ENCODE data around the gene RASA1.
A peak's percentile ranks its signal among the peaks of the same experiment; 100 is the strongest.

Gene RASA1

GRCh38 chr5:87340716-87341115 is 73.0 kb downstream of the RASA1 start:
- peak overlapping the region; percentile 39 for H3K27ac ChIP-seq
- H3K27me3 ChIP-seq (ENCODE audit: insufficient read depth, low read depth): no peaks in the 10 kb centered on the region
- no peak overlapping the region for H3K9ac ChIP-seq
- H2AFZ ChIP-seq (ENCODE audit: low read depth): no peak overlapping the region
- H3K4me3 ChIP-seq (IDR thresholded peaks at IDR 0.05; ENCODE audit: insufficient read depth, low read depth, low read length): no peak overlapping the region
- no peaks in the 10 kb centered on the region for H4K20me1 ChIP-seq (ENCODE audit: insufficient read depth)
- H3K36me3 ChIP-seq (ENCODE audit: insufficient read depth): no peaks in the 10 kb centered on the region
- no peaks in the 10 kb centered on the region for H3K79me2 ChIP-seq (ENCODE audit: insufficient read depth, low read depth)
- TF ChIP-seq CTCF (conservative IDR thresholded peaks at IDR 0.05; ENCODE audit: low read depth, low read length): no peak
- peaks cover 18% of the 10 kb centered on the region for H3K4me1 ChIP-seq (ENCODE audit: low read depth, poor library complexity, severe bottlenecking)
- H3K4me2 ChIP-seq: peak overlapping the region; percentile 43

GRCh38 chr5:87347272-87347671 is 79.6 kb downstream of the RASA1 start:
- peak overlapping the region; percentile 33 for H3K4me2 ChIP-seq
- no peak overlapping the region for H3K4me3 ChIP-seq (IDR thresholded peaks at IDR 0.05; ENCODE audit: insufficient read depth, low read depth, low read length)
- TF ChIP-seq CTCF (conservative IDR thresholded peaks at IDR 0.05; ENCODE audit: low read depth, low read length): no peak
- H3K27ac ChIP-seq: peak overlapping the region; percentile 13; the same call in 1 of the 2 replicates
- H4K20me1 ChIP-seq (ENCODE audit: insufficient read depth): no peaks in the 10 kb centered on the region
- H3K36me3 ChIP-seq (ENCODE audit: insufficient read depth): no peaks in the 10 kb centered on the region
- no peak overlapping the region for H2AFZ ChIP-seq (ENCODE audit: low read depth)
- H3K79me2 ChIP-seq (ENCODE audit: insufficient read depth, low read depth): no peaks in the 10 kb centered on the region
- H3K4me1 ChIP-seq (ENCODE audit: low read depth, poor library complexity, severe bottlenecking): peaks cover 24% of the 10 kb centered on the region
- H3K27me3 ChIP-seq (ENCODE audit: insufficient read depth, low read depth): no peaks in the 10 kb centered on the region
- no peak overlapping the region for H3K9ac ChIP-seq

GRCh38 chr5:87347841-87348240 is 80.2 kb downstream of the RASA1 start:
- no peaks in the 10 kb centered on the region for H4K20me1 ChIP-seq (ENCODE audit: insufficient read depth)
- H3K9ac ChIP-seq: no peak overlapping the region
- peak overlapping the region; percentile 33 for H3K4me2 ChIP-seq
- no peaks in the 10 kb centered on the region for H3K27me3 ChIP-seq (ENCODE audit: insufficient read depth, low read depth)
- H2AFZ ChIP-seq (ENCODE audit: low read depth): no peak overlapping the region
- H3K36me3 ChIP-seq (ENCODE audit: insufficient read depth): no peaks in the 10 kb centered on the region
- H3K4me1 ChIP-seq (ENCODE audit: low read depth, poor library complexity, severe bottlenecking): peaks cover 24% of the 10 kb centered on the region
- H3K79me2 ChIP-seq (ENCODE audit: insufficient read depth, low read depth): no peaks in the 10 kb centered on the region
- TF ChIP-seq CTCF (conservative IDR thresholded peaks at IDR 0.05; ENCODE audit: low read depth, low read length): no peak
- H3K27ac ChIP-seq: peak overlapping the region; percentile 13; the same call in 1 of the 2 replicates
- no peak overlapping the region for H3K4me3 ChIP-seq (IDR thresholded peaks at IDR 0.05; ENCODE audit: insufficient read depth, low read depth, low read length)

- Histone ChIP-seq H3K79me2 (ENCODE audit: insufficient read depth, low read depth) (no peaks in the 10 kb centered on the region), H3K4me3 (IDR thresholded peaks at IDR 0.05; ENCODE audit: insufficient read depth, low read depth, low read length) (no peak overlapping the region), H3K9ac (no peak overlapping the region), H3K27ac (no peak overlapping the region), H3K4me2 (no peak overlapping the region), H3K4me1 (ENCODE audit: low read depth, poor library complexity, severe bottlenecking) (no peaks in the 10 kb centered on the region), H3K36me3 (ENCODE audit: insufficient read depth) (no peaks in the 10 kb centered on the region), H3K27me3 (ENCODE audit: insufficient read depth, low read depth) (no peaks in the 10 kb centered on the region), H4K20me1 (ENCODE audit: insufficient read depth) (no peaks in the 10 kb centered on the region), H2AFZ (ENCODE audit: low read depth) (no peak overlapping the region)
- TF ChIP-seq CTCF (conservative IDR thresholded peaks at IDR 0.05; ENCODE audit: low read depth, low read length): no peak
Measured at GRCh38 chr5:87354496-87354895, 86.8 kb downstream of the RASA1 start.

All from KMS-11 (cell line).